Suppressor macrophage (primary cell): Measurements from ENCODE around the gene ZNF146.
"Not testable (repeated sequence)": the region's sequence is repeated elsewhere in the genome, so short reads cannot be mapped to it uniquely, and the experiment has no call there.

ENCODE experiments used
- DNase-seq, 4 experiments: peaks; one replicate each; pipeline ENCODE4 v3.0.0-alpha.2; 2020 to 2022
- total RNA-seq, 17 experiments: gene quantifications; one replicate each; lab custom pipeline; 2026; ENCODE audit warnings: mixed read lengths in 6 of 17, inconsistent platforms in 3 of 17; lab: John Stamatoyannopoulos, UW

Gene ZNF146
- total RNA-seq: 26.2 to 87.7 (median 48.2) reads per million in 17 experiments

DNA sequence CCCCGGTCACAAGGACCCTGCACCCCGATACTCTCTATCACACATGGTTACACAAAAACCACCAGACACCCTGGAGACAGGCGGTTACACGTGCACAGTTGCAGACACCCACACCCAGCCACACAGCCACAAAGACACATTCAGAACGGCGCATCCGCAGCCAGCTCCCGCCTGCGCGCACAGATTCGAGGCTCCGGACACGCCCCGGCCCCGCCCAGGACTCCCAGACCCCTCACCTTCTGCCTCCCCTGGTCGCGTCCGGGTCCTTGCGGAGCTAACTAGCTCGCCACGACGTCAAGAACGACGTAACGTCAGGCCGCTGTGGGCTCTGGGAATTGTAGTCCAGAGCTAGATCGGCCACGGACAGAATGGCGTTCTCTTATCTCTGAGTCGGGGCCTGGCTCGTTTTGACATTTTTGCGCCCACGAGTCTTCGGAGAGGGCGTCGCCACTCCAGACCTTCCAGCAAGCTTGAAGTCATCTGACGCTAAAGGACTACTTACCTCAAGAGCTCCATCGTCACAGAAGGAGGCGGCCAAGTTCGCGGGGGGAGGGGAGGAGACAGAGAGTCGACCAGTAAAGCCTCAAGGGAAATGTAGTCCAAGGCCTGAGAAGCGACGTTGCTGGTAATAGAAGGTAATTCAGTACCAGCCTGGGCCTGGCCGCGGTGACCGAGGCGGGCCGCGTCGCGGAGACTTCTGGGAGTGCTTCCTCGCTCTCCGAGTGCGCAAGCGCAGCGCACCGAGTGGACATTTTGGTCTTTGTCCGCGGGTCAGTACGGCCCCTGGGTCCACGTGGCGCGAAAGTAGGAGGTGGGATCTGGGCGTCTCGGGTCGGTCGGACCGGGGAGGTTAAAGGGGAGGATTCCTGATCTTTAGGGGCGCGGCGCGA is at the start of gene ZNF146, which contains the start of gene ZNF565:
Gene ZNF146 (plus strand): TSS at position 721 of the 890 bp plus-strand sequence. CDS start 21,335 bp downstream, outside the sequence.
Gene ZNF565 (minus strand): TSS at position 280 of the 890 bp plus-strand sequence. CDS start 12,680 bp downstream, outside the sequence.
- peak; percentile 98 to 99 (median 99) for DNase-seq

DNA sequence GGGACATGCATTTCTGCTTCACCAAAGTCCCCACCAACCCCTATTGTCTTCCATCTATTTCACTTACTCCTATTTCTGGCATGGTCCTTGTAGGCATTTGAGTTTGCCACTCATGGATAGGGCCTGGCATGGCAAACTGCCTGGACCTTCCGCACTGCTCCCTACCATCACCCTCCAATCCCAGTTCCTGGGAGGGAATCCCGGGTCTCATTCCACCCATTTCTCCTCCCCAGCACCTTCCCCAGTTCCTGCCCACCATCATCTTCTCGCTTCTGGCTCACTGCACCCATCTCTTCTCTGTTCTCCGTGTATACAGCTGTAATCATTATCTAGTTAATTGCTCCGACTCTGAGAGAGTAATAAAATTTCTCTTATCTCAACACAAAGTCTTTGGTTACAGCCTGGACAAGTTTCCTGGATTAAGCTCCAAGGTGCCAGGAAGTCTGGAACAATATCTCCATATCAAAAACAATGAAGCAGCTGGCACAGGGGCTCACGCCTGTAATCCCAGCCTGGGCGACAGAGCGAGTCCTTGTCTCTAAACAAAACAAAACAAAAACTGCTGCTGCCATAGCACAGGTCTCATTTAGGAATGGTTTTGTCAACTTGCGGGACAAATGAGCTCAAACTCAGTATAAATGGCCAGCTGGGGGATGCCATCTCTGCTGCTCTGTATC is 45.7 kb upstream of the ZNF146 start:
- no peak for DNase-seq

DNA sequence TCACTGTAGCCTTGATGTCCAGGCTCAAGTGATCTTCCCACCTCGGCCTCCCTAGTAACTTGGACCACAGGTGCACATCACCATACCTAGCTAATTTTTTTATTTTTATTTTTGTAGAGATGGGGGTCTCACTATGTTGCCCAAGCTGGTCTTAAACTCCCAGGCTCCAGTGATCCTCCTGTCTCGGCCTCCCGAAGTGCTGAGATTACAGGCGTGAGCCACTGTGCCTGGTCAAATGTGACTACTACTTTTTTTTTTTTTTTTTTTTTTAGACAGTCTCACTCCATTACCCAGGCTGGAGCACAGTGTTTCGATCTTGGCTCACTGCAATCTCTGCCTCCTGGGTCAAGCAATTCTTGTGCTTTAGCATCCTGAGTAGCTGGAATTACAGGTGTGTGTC is 42.1 kb upstream of the ZNF146 start:
- DNase-seq: no peak

DNA sequence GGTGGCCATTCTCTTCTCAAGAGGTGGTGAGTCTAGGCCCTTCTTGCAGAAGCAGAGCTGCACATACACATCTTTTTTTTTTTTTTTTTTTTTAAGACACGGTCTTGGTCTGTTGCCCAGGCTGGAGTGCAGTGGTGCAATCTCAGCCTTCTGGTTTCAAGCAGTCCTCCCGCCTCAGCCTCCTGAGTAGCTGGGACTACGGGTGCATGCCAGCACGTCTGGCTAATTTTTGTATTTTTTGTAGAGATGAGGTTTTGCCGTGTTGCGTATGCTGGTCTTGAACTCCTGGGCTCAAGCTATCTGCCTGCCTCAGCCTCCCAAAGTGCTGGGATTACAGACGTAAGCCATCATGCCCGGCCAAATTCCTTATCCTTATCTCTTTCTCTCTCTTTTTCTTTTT is 41.1 kb upstream of the ZNF146 start:
- DNase-seq: not testable (repeated sequence)

DNA sequence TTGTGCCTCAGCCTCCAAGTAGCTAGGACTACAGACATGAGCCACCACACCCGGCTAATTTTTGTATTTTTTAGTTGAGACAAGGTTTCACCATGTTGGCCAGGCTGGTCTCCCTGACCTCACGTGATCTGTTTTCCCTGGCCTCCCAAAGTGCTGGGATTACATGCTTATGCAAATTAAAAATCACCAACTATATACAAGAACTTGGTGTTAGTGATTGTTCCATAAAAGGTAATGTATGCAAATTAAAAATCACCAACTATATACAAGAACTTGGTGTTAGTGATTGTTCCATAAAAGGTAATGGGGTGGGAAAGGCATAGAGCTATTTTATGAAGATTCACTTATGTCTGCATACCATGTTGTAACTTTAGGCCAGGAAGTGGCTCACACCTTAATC is 35.8 kb upstream of the ZNF146 start:
- DNase-seq: not testable (repeated sequence)

DNA sequence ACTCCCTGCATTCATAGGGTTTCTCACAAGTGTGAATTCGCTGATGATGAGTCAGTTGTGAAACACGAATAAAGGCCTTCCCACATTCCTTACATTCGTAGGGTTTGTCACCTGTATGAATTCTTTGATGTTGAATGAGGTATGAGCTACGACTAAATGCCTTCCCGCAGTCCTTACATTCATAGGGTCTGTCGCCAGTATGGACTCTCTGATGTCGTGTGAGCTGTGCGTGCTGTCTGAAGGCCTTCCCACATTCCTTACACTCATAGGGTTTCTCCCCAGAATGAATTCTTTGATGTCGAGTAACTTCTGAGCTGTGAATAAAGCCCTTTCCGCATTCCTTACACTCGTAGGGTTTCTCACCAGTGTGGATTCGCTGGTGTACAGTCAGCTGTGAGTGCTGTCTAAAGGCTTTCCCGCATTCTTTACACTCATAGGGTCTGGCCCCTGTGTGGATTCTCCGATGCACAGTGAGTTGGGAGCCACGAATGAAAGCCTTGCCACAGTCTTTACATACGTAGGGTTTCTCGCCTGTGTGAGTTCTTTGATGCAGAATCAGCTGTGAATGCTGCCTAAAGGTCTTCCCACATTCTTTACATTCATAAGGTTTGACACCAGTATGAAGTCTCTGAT is 32.2 kb upstream of the ZNF146 start:
- no peak for DNase-seq

DNA sequence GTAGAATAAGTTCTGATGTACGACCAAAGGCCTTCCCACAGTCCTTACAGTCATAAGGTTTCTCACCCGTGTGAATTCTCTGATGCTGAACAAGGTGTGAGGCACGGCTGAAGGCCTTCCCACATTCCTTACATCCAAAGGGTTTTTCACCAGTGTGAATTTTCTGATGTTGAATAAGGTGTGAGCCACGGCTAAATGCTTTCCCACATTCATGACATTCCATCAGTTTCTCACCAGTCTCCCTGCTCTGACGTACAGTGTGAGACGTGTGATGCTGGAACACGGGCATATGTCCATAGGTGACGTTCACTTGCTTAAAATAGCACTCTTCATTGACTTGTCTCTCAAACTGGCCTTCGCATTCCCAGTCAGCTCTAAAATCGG is 31.7 kb upstream of the ZNF146 start:
- no peak for DNase-seq

DNA sequence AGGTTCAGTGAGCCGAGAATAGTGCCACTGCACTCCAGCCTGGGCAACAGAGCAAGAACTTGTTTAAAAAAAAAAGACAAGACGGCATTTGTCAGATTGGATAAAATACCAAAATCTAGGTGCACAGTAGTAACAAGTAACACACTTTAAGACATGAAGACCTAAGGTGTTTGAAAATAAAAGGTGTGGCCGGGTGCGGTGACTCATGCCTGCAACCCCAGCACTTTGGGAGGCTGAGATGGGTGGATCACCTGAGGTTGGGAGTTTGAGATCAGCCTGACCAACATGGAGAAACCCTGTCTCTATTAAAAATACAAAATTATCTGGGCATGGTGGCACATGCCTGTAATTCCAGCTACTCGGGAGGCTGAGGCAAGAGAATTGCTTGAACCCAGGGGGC is 28.2 kb upstream of the ZNF146 start:
- DNase-seq: not testable (repeated sequence)

DNA sequence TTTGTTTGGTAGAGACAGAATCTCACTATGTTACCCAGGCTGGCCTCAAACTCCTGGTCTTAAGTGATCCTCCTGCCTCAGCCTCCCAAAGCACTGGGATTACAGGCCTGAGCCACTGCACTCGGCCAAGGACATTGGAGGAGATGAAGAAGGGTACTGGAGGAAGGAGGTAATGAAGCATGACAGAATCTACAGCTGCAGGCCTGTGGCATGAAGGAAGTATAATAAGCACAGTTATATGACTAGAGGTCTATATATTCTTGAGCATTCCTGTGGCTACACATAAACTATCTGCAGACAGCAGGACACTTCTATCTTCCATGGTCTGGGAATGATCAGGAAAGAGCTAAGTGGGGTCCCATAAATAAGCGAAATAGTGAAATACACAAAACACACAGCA is 18.7 kb upstream of the ZNF146 start:
- no peak for DNase-seq

DNA sequence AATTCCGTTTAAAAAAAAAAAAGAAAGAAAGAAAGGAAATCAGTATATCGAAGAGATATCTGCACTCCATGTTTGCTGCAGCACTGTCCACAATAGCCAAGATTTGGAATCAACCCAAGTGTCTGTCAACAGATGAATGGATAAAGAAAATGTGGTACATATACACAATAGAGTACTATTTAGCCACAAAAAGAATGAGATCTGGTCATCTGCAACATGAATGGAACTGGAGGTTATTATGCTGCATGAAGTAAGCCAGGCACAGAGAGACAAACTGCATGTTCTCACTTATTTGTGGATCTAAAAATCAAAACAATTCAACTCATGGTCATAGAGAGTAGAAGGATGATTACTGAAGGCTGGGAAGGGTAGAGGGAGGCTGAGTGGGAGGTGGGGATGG is 16.8 kb upstream of the ZNF146 start:
- no peak for DNase-seq

DNA sequence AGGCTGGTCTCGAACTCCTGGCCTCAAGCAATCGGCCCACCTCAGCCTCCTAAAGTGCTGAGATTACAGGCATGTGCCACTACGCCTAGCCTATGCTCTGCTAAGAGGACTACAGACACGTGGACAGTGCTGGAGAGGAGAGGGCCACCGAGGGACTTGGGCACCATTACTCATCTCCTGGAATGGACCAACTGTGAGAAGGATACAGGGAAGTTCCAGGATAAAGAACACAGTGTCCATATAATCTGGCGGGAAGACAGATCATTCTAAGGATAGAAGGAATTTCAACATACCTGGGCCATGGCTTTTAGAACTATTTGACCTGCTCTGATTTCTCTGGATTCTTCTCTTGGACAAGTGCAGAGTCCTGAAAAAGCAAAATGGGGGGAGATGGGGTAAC is 13.2 kb upstream of the ZNF146 start:
- no peak for DNase-seq

DNA sequence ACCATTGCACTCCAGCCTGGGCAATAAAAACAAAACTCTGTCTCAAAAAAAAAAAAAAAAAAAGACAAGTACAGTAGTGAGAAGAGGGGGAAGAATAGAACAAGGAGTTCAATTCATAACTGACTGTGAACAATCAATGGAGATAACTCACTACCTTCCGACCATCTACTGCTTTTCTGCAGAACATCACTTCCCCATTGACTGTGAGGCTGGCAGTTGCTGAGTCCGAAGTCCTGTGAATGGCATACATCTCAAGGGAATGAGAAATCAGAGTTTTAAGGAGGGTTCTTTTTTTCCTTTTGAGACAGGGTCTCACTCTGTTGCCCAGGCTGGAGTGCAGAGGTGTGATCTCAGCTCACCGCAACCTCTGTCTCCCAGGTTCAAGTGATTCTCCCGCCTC is 11.6 kb upstream of the ZNF146 start:
- DNase-seq: no peak

DNA sequence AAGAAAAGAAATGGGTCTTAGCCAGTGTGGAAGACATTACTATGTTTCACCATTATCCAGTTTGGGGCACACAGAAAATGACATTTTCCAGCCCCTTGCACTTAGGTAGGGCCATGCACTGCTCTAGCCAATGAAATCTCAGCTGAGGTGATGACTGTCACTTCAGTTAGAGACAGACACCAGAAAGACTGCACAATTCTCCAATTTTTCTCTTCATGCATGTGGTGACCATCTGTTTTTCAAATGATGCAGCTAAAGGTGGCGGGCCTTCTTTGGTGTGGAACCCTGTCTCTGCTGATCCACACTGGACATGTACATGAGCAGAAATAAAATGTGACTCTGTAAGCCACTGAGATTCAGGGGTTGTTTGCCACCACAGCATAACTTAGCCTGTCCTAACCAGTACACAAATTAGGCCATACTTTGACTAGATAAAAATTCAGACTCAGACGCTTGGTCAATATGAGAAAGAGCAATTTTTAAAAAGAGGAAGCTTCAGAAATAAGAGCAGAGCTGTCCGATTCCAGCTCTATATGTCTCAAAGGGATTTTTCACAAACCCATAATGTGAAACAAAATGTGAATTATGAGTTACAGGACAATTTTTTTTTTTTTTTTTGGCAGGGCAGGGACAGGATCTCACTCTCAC is 7.2 kb upstream of the ZNF146 start:
- DNase-seq: peak in 1 of 4 experiments; percentile 8

DNA sequence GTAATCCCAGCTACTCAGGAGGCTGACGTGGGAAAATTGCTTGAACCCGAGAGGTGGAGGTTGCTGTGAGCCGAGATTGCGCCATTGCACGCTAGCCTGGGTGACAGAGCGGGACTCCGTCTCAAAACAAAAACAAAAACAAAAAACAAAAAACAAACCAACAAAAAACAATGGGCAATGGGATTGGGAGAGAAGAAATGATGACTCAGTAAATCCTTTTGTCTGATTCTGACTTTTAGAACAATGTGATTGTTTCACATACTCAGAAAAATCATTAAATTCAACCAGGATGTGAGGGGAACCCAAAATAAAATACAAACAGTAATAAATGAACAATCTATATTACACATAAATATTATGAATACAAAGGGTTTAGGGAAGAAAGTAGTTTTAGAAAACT is 5.5 kb upstream of the ZNF146 start:
- DNase-seq: no peak

DNA sequence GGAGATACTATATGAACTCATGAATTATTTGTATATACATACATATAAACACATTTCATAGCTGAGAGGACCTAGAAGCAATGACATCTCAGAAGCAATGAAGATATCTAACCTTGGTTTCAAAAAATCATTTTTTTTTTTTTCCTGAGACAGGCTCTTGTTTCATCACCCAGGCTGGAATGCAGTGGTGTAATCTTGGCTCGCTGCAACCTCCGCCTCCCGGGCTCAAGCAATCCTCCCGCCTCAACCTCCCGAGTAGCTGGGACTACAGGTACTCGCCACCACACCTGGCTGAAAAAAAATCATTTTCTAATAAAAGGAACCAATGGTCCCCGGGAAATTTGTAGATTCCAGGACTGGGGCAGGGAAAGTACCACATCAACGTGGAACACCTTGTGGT is 4.4 kb upstream of the ZNF146 start:
- DNase-seq: no peak

DNA sequence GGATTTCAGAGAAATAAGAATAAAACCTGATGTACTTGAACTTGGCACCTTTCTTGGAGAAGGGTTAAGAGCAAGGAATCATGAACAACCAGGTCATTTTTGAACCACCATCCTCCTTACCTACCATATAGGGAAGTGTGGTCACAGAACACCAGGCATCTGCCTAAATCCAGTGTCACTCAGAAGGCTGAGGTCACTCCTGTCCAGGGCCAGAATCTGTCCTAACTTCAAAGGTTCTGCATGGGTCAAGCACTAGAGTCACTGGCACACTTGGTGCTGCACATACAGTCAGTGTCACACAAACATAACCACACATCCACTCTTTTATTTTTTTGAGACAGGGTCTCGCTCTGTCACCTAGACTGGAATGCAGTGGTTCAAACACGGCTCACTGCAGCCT is 2.0 kb upstream of the ZNF146 start:
- no peak for DNase-seq

DNA sequence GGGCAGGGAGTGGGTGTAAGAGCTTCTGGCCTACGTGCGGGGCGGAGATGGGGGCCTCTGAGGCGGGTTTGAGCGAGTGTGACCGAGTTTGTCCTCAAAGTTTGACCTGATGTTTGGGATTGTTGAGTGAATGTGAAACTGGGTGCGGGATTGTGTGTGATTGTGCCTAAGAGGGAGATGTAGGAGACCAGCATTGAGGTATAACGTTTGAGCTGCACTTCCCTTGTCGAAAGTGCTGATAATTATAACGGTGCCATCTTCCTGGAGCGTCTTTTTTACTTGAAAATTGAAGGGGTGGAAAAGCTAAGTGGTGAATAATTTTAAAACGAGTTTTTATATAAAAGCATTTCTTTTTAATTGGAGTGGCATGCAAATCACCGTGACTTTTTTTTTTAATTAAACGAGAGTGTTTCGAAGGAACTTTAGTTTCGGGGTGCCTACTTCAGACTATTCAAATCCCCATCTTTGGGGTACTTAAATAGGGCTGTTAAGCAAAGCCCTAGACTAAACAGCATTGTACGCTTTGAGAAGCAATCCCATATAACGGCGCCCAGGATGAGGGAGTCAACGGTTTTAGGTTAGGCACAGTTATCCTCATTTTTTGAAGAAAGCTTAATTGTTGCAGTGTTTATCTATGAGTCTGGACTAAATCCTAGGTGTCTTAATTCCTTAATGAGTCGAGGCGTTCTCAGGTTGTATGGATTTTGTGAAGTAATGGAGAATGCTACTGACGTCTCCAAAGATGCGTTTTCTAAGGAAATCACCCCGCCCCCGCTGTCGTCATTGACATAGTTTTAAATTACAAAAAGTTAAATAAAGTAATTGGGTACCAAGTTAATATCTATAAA is 594 bp downstream of the ZNF146 start:
- DNase-seq: peak; percentile 19 to 23 (median 20)

DNA sequence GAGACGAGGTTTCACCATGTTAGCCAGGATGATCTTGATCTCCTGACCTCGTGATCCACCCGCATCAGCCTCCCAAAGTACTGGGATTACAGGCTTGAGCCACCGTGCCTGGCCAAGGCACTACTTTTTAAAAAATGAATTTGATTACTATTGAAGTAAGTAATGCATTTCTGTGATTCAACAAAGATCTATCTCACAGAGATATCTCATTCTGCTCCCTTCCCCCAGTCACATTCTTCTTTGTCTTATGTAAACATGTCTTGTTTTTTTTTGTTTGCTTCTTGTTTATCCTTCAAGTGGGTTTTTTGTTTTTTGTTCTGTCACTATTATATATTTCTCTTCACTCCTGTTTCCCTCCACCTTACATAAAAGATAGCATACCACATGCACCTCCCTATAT is 6.6 kb downstream of the ZNF146 start:
- DNase-seq: no peak

DNA sequence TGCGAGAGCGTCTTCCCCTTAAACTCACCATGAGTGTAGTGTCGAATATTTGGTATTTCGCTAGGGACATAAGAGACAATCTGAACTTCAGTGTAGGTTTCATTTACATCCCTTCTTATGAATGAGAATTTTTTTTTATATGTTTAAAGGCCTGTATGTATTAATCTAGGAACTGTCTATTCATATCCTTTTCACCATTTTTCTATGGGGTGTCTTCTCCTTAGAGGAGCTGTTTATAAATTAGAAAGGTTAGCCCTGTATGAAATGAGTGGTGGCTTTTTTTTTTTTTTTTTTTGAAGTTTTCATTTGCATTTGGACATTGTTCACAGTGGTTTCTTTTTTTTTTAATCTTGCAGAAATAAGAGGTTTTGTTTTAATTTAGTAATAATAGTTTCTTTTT is 7.6 kb downstream of the ZNF146 start:
- no peak for DNase-seq

DNA sequence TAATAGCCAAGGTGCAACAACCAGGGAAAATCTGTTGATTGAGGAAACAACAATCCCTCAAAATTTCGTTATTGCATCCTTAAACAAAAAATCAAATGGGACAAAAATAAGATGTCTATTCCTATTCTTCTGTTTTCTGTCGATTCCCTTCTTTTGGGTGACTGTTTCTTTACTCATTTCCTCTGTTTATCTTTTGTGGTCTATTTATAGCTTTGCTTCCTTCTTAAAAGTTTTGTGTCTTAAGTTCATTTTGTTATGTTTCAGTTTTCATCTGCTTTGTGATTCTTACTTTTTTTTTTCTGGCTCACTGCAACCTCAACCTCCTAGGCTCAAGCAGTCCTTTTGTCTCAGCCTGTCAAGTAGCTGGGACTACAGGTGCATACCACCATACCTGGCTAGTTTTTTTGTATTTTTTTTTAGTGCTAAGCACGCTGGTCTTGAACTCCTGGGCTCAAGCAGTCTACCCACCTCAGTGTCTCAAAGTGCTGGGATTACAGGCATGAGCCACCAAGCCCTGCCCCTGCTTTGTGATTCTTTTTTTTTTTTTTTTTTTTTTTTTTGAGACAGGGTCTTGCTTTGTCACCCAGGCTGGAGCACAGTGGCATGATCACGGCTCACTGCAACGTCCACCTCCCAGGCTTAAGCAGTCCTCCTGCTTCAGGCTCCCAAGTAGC is 10.4 kb downstream of the ZNF146 start:
- DNase-seq: no peak

DNA sequence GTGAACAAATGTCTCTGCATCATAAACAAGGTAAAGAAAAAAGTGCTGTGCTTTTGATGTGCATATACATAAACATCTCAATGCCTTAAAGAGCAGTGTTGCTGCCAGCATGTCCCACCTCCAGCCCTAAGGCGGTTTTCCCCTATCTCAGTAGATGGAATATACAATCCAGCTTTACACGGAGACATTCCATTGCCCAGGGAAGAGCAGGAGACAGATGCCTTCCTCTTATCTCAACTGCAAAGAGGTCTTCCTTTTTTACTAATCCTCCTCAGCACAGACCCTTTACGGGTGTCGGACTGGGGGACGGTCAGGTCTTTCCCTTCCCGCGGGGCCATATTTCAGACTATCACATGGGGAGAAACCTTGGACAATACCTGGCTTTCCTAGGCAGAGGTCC is 18.7 kb downstream of the ZNF146 start:
- not testable (repeated sequence) for DNase-seq
